HEK293T (cell line): ENCODE data around the gene UBXN11.

Experiments used
- CTCF ChIA-PET: fragments of 350-600 bp; formaldehyde crosslinking; extraction: SDS; loops from one replicate; lab custom pipeline; 2021; ENCODE audit warnings: antibody characterized with exemption, inconsistent platforms; lab: Yijun Ruan, JAX
- POLR2A ChIA-PET: fragments of 350-600 bp; formaldehyde crosslinking; extraction: SDS; loops from one replicate; lab custom pipeline; 2020; ENCODE audit warnings: antibody characterized with exemption, inconsistent platforms; lab: Yijun Ruan, JAX
- DNase-seq: peaks from one replicate; pipeline ENCODE4 v3.0.0; 2012; ENCODE audit warnings: mixed read lengths; ENCODE audit errors: extremely low spot score
- ARNT ChIP-seq: fragments of 450-650 bp; IDR thresholded peaks from 2 replicates; pipeline ENCODE4 v1.6.1; 2017; ENCODE audit warnings: mild to moderate bottlenecking
- BHLHE40 ChIP-seq: fragments of 450-650 bp; IDR thresholded peaks from 2 replicates; pipeline ENCODE4 v1.6.1; 2016; ENCODE audit warnings: mild to moderate bottlenecking, moderate library complexity, borderline replicate concordance
- CTBP1 ChIP-seq: fragments of 450-650 bp; IDR thresholded peaks from 2 replicates; pipeline ENCODE4 v1.6.1; 2016; ENCODE audit warnings: borderline replicate concordance
- ELF4 ChIP-seq: fragments of 450-650 bp; IDR thresholded peaks from 2 replicates; pipeline ENCODE4 v1.6.1; 2017; ENCODE audit warnings: antibody characterized with exemption
- FOXA1 ChIP-seq: fragments of 450-650 bp; IDR thresholded peaks from 2 replicates; pipeline ENCODE4 v1.6.1; 2016; ENCODE audit warnings: mild to moderate bottlenecking
- FOXK2 ChIP-seq: fragments of 450-650 bp; IDR thresholded peaks from 2 replicates; pipeline ENCODE4 v1.6.1; 2016; ENCODE audit warnings: mild to moderate bottlenecking
- FOXM1 ChIP-seq: fragments of 450-650 bp; IDR thresholded peaks from 2 replicates; pipeline ENCODE4 v1.6.1; 2017; ENCODE audit warnings: mild to moderate bottlenecking, borderline replicate concordance
- HDGF ChIP-seq: fragments of 450-650 bp; IDR thresholded peaks from 2 replicates; pipeline ENCODE4 v1.6.1; 2017; ENCODE audit warnings: antibody characterized with exemption, borderline replicate concordance
- L3MBTL2 ChIP-seq: fragments of 450-650 bp; conservative IDR thresholded peaks from 2 replicates; pipeline ENCODE4 v1.6.1; 2016; ENCODE audit warnings: mild to moderate bottlenecking
- LEF1 ChIP-seq: fragments of 450-650 bp; IDR thresholded peaks from 2 replicates; pipeline ENCODE4 v1.6.1; 2017; ENCODE audit warnings: mild to moderate bottlenecking, borderline replicate concordance
- NFRKB ChIP-seq: fragments of 450-650 bp; IDR thresholded peaks from 2 replicates; pipeline ENCODE4 v1.6.1; 2016; ENCODE audit warnings: mild to moderate bottlenecking, moderate library complexity
- PKNOX1 ChIP-seq: fragments of 450-650 bp; IDR thresholded peaks from 2 replicates; pipeline ENCODE4 v1.6.1; 2016
- SP1 ChIP-seq: fragments of 450-650 bp; IDR thresholded peaks from 2 replicates; pipeline ENCODE4 v1.6.1; 2017
- SUZ12 ChIP-seq: fragments of 450-650 bp; IDR thresholded peaks from 2 replicates; pipeline ENCODE4 v1.6.1; 2016; ENCODE audit warnings: mild to moderate bottlenecking
- TARDBP ChIP-seq: fragments of 450-650 bp; IDR thresholded peaks from 2 replicates; pipeline ENCODE4 v1.6.1; 2016
- ZNF384 ChIP-seq: fragments of 450-650 bp; IDR thresholded peaks from 2 replicates; pipeline ENCODE4 v1.6.1; 2016

Gene UBXN11

GRCh38 chr1:26257222-26257621, 49.2 kb downstream of the UBXN11 start:
- ChIA-PET POLR2A (no interaction called here), CTCF (interaction anchor here (0.5 to 0.8 kb wide), 3 partner anchors 19 to 365 kb away, joined by 3 to 4 read pairs (median 3); no protein-coding TSS in a partner anchor)

GRCh38 chr1:26254404-26254803, 52.0 kb downstream of the UBXN11 start:
- CTCF ChIA-PET, result interaction anchor here (1.2 kb wide), 1 partner anchor 21 kb away, joined by 4 read pairs; the partner anchor contains the start of gene CEP85
- no peak for TF ChIP-seq NFRKB
- POLR2A ChIA-PET, result no interaction called here
- DNase-seq, result no peak

More at GRCh38 chr1:26257222-26257621, 49.2 kb downstream of the UBXN11 start:
- no peak for DNase-seq
- TF ChIP-seq SP1 (no peak), CTBP1 (no peak), HDGF (no peak), ARNT (no peak), FOXM1 (no peak), ZNF384 (no peak), ELF4 (no peak), NFRKB (no peak)

- TF ChIP-seq BHLHE40, result no peak
- TF ChIP-seq HDGF, result no peak
- TF ChIP-seq FOXM1, result no peak
- no peak for TF ChIP-seq LEF1
- no peak for TF ChIP-seq TARDBP
- TF ChIP-seq ARNT, result no peak
- TF ChIP-seq L3MBTL2, result no peak
- TF ChIP-seq ELF4, result no peak
- TF ChIP-seq SUZ12, result no peak
- TF ChIP-seq ZNF384, result no peak
- no peak for TF ChIP-seq SP1
- no peak for TF ChIP-seq CTBP1
- TF ChIP-seq FOXK2, result no peak
- ChIA-PET CTCF (interaction anchor here (0.6 kb wide), 1 partner anchor 54 kb away, joined by 3 read pairs; no protein-coding TSS in a partner anchor), POLR2A (interaction anchor here (0.6 kb wide), 1 partner anchor 212 kb away, joined by 3 read pairs; no protein-coding TSS in a partner anchor)
- no peak for DNase-seq
Measured at GRCh38 chr1:26252718-26253117, 53.7 kb downstream of the UBXN11 start.

DNA sequence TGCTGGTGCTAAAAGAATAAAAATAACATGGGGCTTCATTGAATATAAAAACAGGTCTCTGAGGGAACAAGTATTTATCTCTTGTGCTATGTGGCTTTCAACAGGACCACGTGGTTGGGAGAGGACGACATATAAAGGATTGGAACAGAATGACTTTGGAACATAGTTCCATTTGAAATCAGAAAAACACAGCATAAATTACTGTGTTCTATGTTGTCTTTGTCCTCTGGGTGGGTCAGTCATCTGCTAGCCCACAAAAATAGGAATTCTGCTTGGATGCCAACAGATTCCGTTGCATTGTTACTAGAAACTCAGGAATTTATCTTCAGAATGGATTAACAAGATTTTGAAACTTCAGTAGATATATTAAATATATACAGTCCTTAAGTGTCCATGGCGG, 66.5 kb downstream of the UBXN11 start:
- CTCF ChIA-PET, result no interaction called here
- TF ChIP-seq SUZ12 (no peak), FOXM1 (no peak), CTBP1 (no peak), BHLHE40 (no peak), ZNF384 (no peak), TARDBP (no peak), HDGF (no peak), ARNT (no peak), FOXK2 (no peak), L3MBTL2 (no peak), PKNOX1 (no peak), ELF4 (no peak)
- no peak for DNase-seq
- POLR2A ChIA-PET, result no interaction called here

DNA sequence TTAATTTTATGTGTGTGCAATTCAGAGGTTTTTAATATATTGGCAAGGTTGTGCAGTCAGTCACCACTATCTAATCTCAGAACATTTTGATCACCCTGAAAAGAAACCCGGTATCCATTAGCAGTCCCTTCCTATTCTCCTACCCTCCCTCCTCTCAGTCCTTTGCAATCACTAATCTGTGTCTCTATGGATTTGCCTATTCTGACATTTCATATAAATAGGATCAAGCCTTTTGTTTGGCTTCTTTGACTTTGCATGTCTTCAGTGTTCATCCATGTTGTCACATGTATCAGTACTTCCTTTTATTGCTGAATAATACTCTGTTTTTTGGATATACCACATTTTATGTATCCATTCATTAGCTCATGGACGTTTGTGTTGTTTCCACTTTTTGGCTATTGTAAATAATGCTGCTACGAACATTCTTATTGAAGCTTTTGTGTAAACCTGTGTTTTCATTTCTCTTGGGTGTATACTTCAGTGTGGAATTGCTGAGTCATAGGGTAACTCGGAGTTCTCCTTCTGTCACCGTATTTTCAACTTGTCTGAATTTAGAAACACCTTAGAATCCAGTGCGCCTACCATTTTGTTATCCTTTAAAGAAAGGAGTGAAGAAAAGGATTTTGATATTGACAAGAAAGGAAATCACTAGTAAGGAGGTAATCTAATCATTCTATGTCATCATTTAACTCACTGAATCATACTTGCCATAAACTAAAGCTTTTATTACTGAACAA, 69.0 kb downstream of the UBXN11 start:
- POLR2A ChIA-PET, result no interaction called here
- CTCF ChIA-PET, result interaction anchor here (1.2 kb wide), 1 partner anchor 180 kb away, joined by 3 read pairs; no protein-coding TSS in a partner anchor
- DNase-seq, result no peak
- TF ChIP-seq ZNF384 (no peak), ARNT (no peak), BHLHE40 (no peak)

DNA sequence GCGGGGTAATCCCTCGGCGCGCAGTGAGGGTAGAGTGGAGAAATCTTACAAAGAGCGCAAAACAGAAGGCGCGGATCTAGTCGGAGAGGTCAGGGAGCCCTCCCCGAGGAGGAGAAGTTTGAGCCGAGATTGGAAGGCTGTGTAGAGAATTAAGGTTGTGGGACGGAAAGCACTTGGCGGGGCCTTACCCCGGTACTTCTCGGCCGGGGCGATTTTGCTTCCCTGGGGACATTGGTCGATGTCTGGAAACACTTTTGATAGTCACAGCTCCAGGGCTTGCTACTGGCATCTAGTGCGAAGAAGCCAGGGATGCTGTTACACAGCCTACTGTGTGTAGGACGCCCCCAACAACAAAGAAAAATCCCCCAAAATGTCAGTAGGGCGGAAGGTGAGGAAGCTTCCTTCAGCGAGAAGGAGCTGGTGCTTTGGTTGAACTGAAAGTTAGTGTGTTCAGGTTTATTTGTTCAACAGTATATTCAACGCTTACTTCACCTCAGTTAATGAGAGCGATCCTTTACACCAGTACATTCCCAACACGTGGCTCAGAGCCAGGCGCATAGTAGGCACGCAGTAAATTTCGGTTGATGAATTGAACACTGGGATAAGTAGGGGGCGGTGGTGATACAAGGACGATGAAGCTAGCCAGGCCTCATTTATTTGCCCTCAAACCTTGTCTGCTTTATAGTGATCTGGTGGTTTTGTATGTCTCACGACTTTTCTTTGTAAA, 71.6 kb downstream of the UBXN11 start:
- no peak for TF ChIP-seq BHLHE40
- TF ChIP-seq L3MBTL2, result peak; percentile 44
- TF ChIP-seq NFRKB, result no peak
- no peak for TF ChIP-seq FOXA1
- no peak for TF ChIP-seq SUZ12
- no peak for TF ChIP-seq ZNF384
- TF ChIP-seq HDGF, result no peak
- ChIA-PET CTCF (interaction anchor here (0.6 to 2.7 kb wide), 14 partner anchors 12 to 156 kb away, joined by 3 to 15 read pairs (median 4); partner anchors contain the start of genes CATSPER4 and FAM110D), POLR2A (interaction anchor here (0.6 to 2.4 kb wide), 13 partner anchors 11 to 200 kb away, joined by 3 to 19 read pairs (median 6); partner anchors contain the start of genes CATSPER4 and ZNF593)
- DNase-seq, result peak; percentile 22
